Erythroblast (primary cell): ENCODE measurements around the gene ADD3.
"Not testable (repeated sequence)": the region's sequence is repeated elsewhere in the genome, so short reads cannot be mapped to it uniquely, and the experiment has no call there.

Source experiments
- DNase-seq, 2 experiments: peaks; one replicate each; lab custom pipeline; 2025; lab: John Stamatoyannopoulos, UW
- GATA1 ChIP-seq: IDR thresholded peaks from 2 replicates; pipeline ENCODE4 v1.6.1; 2011; ENCODE audit warnings: low read depth, mild to moderate bottlenecking, control low read depth, low read length, moderate library complexity
- POLR2A ChIP-seq: IDR thresholded peaks from 2 replicates; pipeline ENCODE4 v1.6.1; 2011; ENCODE audit warnings: mild to moderate bottlenecking, low read length

Gene ADD3

GRCh38 chr10:110115784-110116520, 108.2 kb downstream of the ADD3 start:
- TF ChIP-seq GATA1, result no peak
- no peak for TF ChIP-seq POLR2A
- no peak for DNase-seq

DNA sequence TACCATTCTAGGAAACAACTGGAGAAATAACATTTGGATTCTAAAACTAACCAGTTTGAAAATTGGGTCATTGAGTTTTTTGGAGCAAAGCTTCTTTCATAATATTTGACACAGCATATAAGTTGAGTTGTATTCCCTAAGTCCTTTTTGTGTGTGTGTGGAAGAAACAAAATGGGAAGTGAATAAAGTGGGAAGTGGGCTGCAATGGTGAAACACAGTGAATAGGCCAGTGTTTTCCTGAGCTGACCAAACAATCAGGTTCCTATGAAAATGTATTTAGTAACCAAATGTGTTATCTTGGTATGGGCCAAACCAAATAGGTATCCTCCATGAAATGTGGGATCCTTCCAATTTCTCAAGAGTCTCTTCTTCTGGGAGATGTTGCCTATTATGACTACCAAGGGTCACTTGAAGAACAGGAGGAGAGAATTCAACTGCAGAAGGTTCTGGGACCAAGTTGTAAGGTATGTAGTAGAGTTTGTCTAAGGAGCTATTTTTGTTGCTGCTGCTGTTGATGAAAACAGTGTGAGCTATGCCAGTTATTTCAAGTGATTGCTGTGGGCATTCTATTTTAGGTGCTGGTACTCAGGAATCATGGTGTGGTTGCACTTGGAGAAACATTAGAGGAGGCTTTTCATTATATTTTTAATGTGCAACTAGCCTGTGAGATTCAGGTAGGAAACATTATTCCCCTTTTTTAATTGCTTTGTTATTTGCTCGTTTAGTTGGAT, 111.3 kb downstream of the ADD3 start:
- DNase-seq, result no peak
- no peak for TF ChIP-seq POLR2A
- no peak for TF ChIP-seq GATA1

DNA sequence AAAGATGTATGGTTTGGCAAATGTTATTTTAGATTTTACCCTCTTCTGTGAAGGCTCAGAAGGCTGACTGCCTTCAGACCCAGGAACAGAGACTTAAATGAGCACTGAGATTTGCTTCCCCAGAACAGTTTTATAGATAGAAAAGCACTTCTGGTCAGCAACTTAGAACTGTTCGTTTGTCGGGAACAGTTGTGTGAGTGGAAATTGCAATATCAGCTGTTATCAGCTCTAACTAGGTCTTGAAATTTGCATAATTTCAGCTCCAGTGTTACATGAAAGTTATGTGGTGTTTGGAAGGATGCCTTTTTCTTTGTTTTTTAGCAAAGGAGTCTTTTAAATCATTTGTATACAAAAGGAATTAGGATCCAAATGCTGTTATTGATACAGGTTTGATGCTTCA, 115.8 kb downstream of the ADD3 start:
- TF ChIP-seq POLR2A, result no peak
- no peak for TF ChIP-seq GATA1
- no peak for DNase-seq

DNA sequence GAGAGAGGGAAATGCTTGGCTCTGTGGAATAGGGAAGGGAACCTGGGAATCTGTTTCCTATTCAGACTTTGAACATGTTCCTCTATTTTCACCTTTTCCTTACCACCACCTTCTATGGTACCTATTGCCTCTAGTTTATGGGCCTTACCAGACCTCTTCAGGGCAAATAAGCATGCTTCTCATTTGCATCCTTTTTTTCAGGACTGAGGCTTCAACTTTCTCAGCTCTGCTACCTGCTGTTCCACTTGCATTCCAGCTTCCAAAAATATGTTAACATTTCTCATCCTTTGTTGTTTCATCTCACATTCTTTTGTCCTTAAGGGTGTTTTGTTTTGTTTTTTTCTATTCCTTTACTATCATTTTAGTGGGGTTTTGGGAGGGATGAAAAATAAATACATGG, 121.7 kb downstream of the ADD3 start:
- no peak for DNase-seq
- TF ChIP-seq POLR2A (no peak), GATA1 (no peak)

DNA sequence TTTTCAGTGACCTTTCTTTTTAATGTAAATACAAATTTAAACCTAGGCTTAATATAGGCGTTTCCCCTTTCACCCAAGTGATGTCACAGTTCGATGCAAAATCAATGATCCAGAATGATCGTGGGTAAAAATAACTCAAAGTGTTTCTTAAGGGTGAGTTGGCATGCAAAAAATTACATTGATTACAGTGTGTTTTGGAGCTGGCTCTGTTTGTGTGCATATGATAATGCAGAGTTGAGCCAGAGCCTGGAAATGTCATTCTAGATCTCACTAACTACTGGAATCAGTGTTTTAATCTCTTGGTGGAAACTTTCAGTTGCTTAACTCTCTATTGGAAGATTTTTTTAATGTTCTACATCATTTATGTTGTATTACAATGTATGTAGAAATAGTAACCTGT, 127.1 kb downstream of the ADD3 start:
- DNase-seq, result no peak
- TF ChIP-seq GATA1 (no peak), POLR2A (no peak)

- not testable (repeated sequence) for DNase-seq
Measured at GRCh38 chr10:110135836-110136235, 128.1 kb downstream of the ADD3 start.

DNA sequence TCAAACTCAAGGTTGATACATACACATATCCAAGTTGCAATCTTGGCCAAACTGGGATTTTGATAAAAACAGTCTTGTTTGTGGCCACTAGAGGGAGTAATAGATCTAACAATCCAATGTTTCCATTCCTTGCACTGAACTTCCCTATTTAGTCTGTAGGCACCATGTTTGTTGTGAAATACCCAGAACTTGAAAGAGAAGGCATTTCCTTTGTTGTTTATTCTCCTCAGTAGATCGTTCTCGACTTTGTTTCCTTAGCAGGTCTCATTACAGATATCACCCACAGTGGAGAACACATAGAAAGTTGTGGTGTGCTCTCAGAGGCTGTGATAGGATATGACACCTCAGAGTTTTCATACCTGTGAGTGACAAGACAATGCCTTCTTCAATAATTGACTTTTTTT, 129.4 kb downstream of the ADD3 start:
- TF ChIP-seq GATA1, result no peak
- no peak for TF ChIP-seq POLR2A
- peak; percentile 82 to 86 for DNase-seq

GRCh38 chr10:110138197-110138812, 130.5 kb downstream of the ADD3 start:
- TF ChIP-seq POLR2A (no peak), GATA1 (no peak)
- peak; percentile 83 to 89 for DNase-seq

DNA sequence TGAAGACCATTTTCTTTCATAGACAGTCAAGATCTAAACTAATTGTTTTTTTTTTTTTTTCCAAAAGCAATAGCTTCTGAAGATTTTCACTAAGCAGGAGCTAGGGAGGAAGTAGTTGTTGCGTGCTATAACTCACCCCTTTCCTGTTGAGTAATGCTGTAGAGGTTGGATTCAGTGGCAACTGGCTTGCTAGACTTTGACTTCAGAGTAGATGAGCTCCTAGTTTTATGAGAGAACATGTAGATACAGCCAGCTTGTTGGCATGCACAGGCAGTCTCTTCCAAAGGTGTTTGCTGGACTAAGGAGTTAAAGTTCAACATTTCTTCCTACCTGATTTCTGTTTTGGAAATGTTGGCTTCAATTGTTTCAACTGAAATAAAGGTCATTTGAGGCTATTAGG, 133.4 kb downstream of the ADD3 start:
- no peak for DNase-seq

GRCh38 chr10:110141871-110142635, 134.3 kb downstream of the ADD3 start:
- TF ChIP-seq POLR2A (no peak), GATA1 (no peak)
- DNase-seq, result no peak

More for the DNA sequence above, 133.4 kb downstream of the ADD3 start:
- no peak for TF ChIP-seq GATA1
- no peak for TF ChIP-seq POLR2A

GRCh38 chr10:110142965-110143364, 135.2 kb downstream of the ADD3 start:
- DNase-seq, result no peak
- TF ChIP-seq GATA1 (no peak), POLR2A (no peak)

- TF ChIP-seq GATA1 (no peak), POLR2A (no peak)
- no peak for DNase-seq
Measured at GRCh38 chr10:110144507-110144906, 136.7 kb downstream of the ADD3 start.

DNA sequence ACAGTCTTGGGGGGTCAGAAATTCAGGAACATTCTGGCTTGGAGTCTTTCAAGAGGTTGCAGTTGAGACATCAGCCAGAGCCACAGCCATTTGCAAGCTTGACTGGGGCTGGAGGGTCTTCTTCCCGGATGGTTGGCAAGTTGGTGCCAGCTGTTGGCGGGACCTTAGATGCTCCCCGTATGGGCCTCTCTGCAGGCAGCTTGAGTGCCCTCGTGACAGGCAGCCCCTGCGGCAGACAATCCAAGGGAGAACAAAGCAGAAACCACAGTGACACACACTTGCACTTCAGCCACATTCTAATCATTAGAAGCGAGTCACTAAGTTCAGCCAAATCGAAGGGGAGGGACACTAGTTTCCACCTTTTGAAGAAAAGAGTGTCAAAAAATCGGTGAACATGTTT, 140.2 kb downstream of the ADD3 start:
- TF ChIP-seq POLR2A (no peak), GATA1 (no peak)

DNA sequence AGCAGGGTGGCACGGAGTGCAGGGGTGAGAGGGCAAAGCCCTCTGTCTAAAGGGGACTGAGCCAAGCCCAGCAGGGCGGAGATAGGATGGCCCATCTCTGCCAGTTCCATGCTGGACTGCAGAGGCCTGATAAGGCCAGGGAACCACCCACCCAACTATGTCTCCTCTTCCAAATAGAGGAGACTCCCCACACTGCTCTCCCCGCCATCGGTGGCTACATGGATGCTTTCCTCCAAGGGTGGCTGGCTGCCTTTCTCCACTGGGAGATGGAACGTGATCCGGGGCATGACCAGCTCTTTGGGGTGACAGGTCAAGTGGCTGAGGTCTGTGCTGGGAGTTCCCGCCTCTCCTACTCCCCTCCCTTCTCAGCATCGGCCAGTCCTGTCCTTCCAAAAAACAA, 141.5 kb downstream of the ADD3 start:
- DNase-seq, result peak; percentile 90 to 95
- TF ChIP-seq GATA1 (peak; percentile 60), POLR2A (peak; percentile 94)

More for the DNA sequence above, 140.2 kb downstream of the ADD3 start:
- peak in 1 of 2 experiments; percentile 34 for DNase-seq
